Smooth muscle cell (in vitro differentiated cells): ENCODE data around the gene BST2. TPM values are rescaled to one million over a fixed set of nuclear protein-coding genes. Genes with fewer than 3 reads are reported as not detected.

Experiments
- DNase-seq: peaks from one replicate; lab custom pipeline; 2025; ENCODE audit not compliant: unreplicated experiment; lab: John Stamatoyannopoulos, UW
- H2AFZ ChIP-seq: fragments of 200-600 bp; sonication (generic); 2 replicates; pipeline ENCODE4 v1.6.0; 2016; ENCODE audit warnings: antibody characterized with exemption, low read depth, mild to moderate bottlenecking
- H3F3A ChIP-seq: fragments of 200-600 bp; sonication (generic); 2 replicates; pipeline ENCODE4 v1.6.0; 2017; ENCODE audit warnings: antibody characterized with exemption, low read depth
- H3K27ac ChIP-seq: fragments of 200-600 bp; sonication (generic); 2 replicates; pipeline ENCODE4 v1.5.1; 2016; ENCODE audit warnings: low read depth, mild to moderate bottlenecking
- H3K27me3 ChIP-seq: fragments of 200-600 bp; sonication (generic); 2 replicates; pipeline ENCODE4 v1.6.1; 2016; ENCODE audit warnings: low read depth, mild to moderate bottlenecking
- H3K36me3 ChIP-seq: fragments of 200-600 bp; sonication (generic); 2 replicates; pipeline ENCODE4 v1.5.1; 2016; ENCODE audit warnings: low read depth
- H3K4me1 ChIP-seq: fragments of 200-600 bp; sonication (generic); 2 replicates; pipeline ENCODE4 v1.5.1; 2016; ENCODE audit warnings: low read depth
- H3K4me2 ChIP-seq: fragments of 200-600 bp; sonication (generic); 2 replicates; pipeline ENCODE4 v1.6.0; 2016; ENCODE audit warnings: mild to moderate bottlenecking
- H3K4me3 ChIP-seq: fragments of 200-600 bp; sonication (generic); 2 replicates; pipeline ENCODE4 v1.5.1; 2016; ENCODE audit warnings: mild to moderate bottlenecking
- H3K79me2 ChIP-seq: fragments of 200-600 bp; sonication (generic); 2 replicates; pipeline ENCODE4 v1.6.0; 2016; ENCODE audit warnings: low read depth, mild to moderate bottlenecking
- H3K9ac ChIP-seq: fragments of 200-600 bp; sonication (generic); 2 replicates; pipeline ENCODE4 v1.6.0; 2016; ENCODE audit warnings: low read depth
- H3K9me3 ChIP-seq: fragments of 200-600 bp; sonication (generic); replicated peaks from 2 replicates; pipeline ENCODE4 v1.5.1; 2016; ENCODE audit warnings: low read depth
- H4K20me1 ChIP-seq: fragments of 200-600 bp; sonication (generic); 2 replicates; pipeline ENCODE4 v1.6.0; 2016; ENCODE audit warnings: low read depth
- CTCF ChIP-seq: fragments of 200-600 bp; sonication (generic); IDR thresholded peaks from 2 replicates; pipeline ENCODE4 v1.5.1; 2017; ENCODE audit warnings: borderline replicate concordance, mild to moderate bottlenecking, antibody characterized with exemption; ENCODE audit not compliant: insufficient read depth, poor library complexity, severe bottlenecking
- WGBS: methylation state at CpG from one replicate; pipeline ENCODE4 v1.1.7; 2016; ENCODE audit warnings: low lambda C conversion rate; 5-methylcytosine and 5-hydroxymethylcytosine counted together
- polyA plus RNA-seq: library from polyadenylated mRNA; unstranded; fragments of >200 nt; fragmentation: Nextera tagmentation; extraction: Ambion mirVana; gene quantifications from 2 replicates; pipeline ENCODE4 v1.2.1, GENCODE V29; 2016
- total RNA-seq: library from RNA; depleted of rRNA; stranded (reverse); fragments of >200 nt; gene quantifications from 2 replicates; pipeline ENCODE4 v1.2.3, GENCODE V29; 2014

The BST2 gene
- total and polyA plus RNA-seq, 2 experiments from 2014 or later = 3.7 to 14.4 TPM

- no peak overlapping the region for H3K27ac ChIP-seq
- 91% methylated on average over 11 of the region's 11 CpGs for WGBS
- H3K4me1 ChIP-seq = no peaks in the 10 kb centered on the region
- no peak overlapping the region for H3K4me2 ChIP-seq
- H3K9ac ChIP-seq = no peak overlapping the region
- H3K79me2 ChIP-seq = no peaks in the 10 kb centered on the region
- no peaks in the 10 kb centered on the region for H3K27me3 ChIP-seq
- no peaks in the 10 kb centered on the region for H3F3A ChIP-seq
- H3K36me3 ChIP-seq = no peaks in the 10 kb centered on the region
- H3K9me3 ChIP-seq = no peaks in the 10 kb centered on the region
- H3K4me3 ChIP-seq = no peak overlapping the region
- H2AFZ ChIP-seq = no peak overlapping the region
- TF ChIP-seq CTCF = no peak
- no peak for DNase-seq
- no peaks in the 10 kb centered on the region for H4K20me1 ChIP-seq
Observed at GRCh38 chr19:17357724-17358123, 47.7 kb downstream of the BST2 start.

- Histone ChIP-seq H4K20me1 (no peaks in the 10 kb centered on the region), H3K4me3 (no peak overlapping the region), H3K27ac (no peak overlapping the region), H2AFZ (no peak overlapping the region), H3K27me3 (no peaks in the 10 kb centered on the region), H3K9ac (no peak overlapping the region), H3K79me2 (no peaks in the 10 kb centered on the region), H3K4me2 (no peak overlapping the region), H3K4me1 (no peaks in the 10 kb centered on the region), H3K9me3 (no peaks in the 10 kb centered on the region), H3F3A (no peaks in the 10 kb centered on the region), H3K36me3 (no peaks in the 10 kb centered on the region)
- no peak for TF ChIP-seq CTCF
- DNase-seq = no peak
- 91% methylated on average over 7 of the region's 7 CpGs for WGBS
Observed at GRCh38 chr19:17357078-17357666, 48.3 kb downstream of the BST2 start.

- Histone ChIP-seq H3K4me2 (no peak overlapping the region), H3K4me3 (no peak overlapping the region), H3K9me3 (no peaks in the 10 kb centered on the region), H4K20me1 (no peaks in the 10 kb centered on the region), H3K4me1 (peaks cover 5% of the 10 kb centered on the region), H3K79me2 (no peaks in the 10 kb centered on the region), H3K9ac (no peak overlapping the region), H2AFZ (no peak overlapping the region), H3K27me3 (no peaks in the 10 kb centered on the region), H3F3A (no peaks in the 10 kb centered on the region), H3K36me3 (no peaks in the 10 kb centered on the region), H3K27ac (no peak overlapping the region)
- no peak for DNase-seq
- WGBS = 95% methylated on average over 8 of the region's 8 CpGs
- TF ChIP-seq CTCF = no peak
Observed at GRCh38 chr19:17353386-17353785, 52.0 kb downstream of the BST2 start.

Other genes with a start within 250 kb of the BST2 start
- 12.8 and 16.4 TPM in 2 replicates for gene USE1, start 190.3 kb downstream of the BST2 start, total RNA-seq
- 28.8 and 45.4 TPM in 2 replicates for gene USE1, start 190.3 kb downstream of the BST2 start, polyA plus RNA-seq
- 2.9 and 3.2 TPM in 2 replicates for gene OCEL1, start 179.4 kb downstream of the BST2 start, total RNA-seq
- 34.9 and 41.3 TPM in 2 replicates for gene OCEL1, start 179.4 kb downstream of the BST2 start, polyA plus RNA-seq
- 47.8 and 57.4 TPM in 2 replicates for gene NR2F6, start 159.7 kb downstream of the BST2 start, total RNA-seq
- gene NR2F6, start 159.7 kb downstream of the BST2 start, polyA plus RNA-seq = 99.8 and 104 TPM in 2 replicates
- gene USHBP1, start 140.9 kb downstream of the BST2 start, total RNA-seq = not detected in 2 replicates
- not detected in 2 replicates for gene USHBP1, start 140.9 kb downstream of the BST2 start, polyA plus RNA-seq
- gene BABAM1, start 138.2 kb downstream of the BST2 start, total RNA-seq = 62.0 and 69.8 TPM in 2 replicates
- 108 and 110 TPM in 2 replicates for gene BABAM1, start 138.2 kb downstream of the BST2 start, polyA plus RNA-seq
- gene ANKLE1, start 123.7 kb downstream of the BST2 start, total RNA-seq = 0.36 and 1.0 TPM in 2 replicates
- gene ANKLE1, start 123.7 kb downstream of the BST2 start, polyA plus RNA-seq = 0.61 and 1.3 TPM in 2 replicates
- 6.1 and 9.2 TPM in 2 replicates for gene ABHD8, start 102.2 kb downstream of the BST2 start, total RNA-seq
- 15.1 and 16.6 TPM in 2 replicates for gene ABHD8, start 102.2 kb downstream of the BST2 start, polyA plus RNA-seq
- gene MRPL34, start 99.8 kb downstream of the BST2 start, total RNA-seq = 32.0 and 67.2 TPM in 2 replicates
- gene MRPL34, start 99.8 kb downstream of the BST2 start, polyA plus RNA-seq = 78.6 and 84.2 TPM in 2 replicates
- 26.5 and 26.9 TPM in 2 replicates for gene DDA1, start 96.1 kb downstream of the BST2 start, total RNA-seq
- 51.8 and 72.4 TPM in 2 replicates for gene DDA1, start 96.1 kb downstream of the BST2 start, polyA plus RNA-seq
- gene ANO8, start 70.8 kb downstream of the BST2 start, total RNA-seq = 6.4 and 8.0 TPM in 2 replicates
- 1.3 and 2.4 TPM in 2 replicates for gene ANO8, start 70.8 kb downstream of the BST2 start, polyA plus RNA-seq
- 11.7 and 16.5 TPM in 2 replicates for gene GTPBP3, start 68.1 kb downstream of the BST2 start, total RNA-seq
- 19.6 and 23.3 TPM in 2 replicates for gene GTPBP3, start 68.1 kb downstream of the BST2 start, polyA plus RNA-seq
- gene PLVAP, start 28.3 kb downstream of the BST2 start, total RNA-seq = 0.31 TPM in 1 of 2 replicates, not detected in the other
- not detected in 2 replicates for gene PLVAP, start 28.3 kb downstream of the BST2 start, polyA plus RNA-seq
- not detected in 2 replicates for gene CCDC194, start 11.4 kb downstream of the BST2 start, total RNA-seq
- not detected in 2 replicates for gene CCDC194, start 11.4 kb downstream of the BST2 start, polyA plus RNA-seq
- 46.6 and 68.1 TPM in 2 replicates for gene MVB12A, start 14.4 kb upstream of the BST2 start, total RNA-seq
- gene MVB12A, start 14.4 kb upstream of the BST2 start, polyA plus RNA-seq = 89.6 and 98.1 TPM in 2 replicates
- 0.31 and 1.5 TPM in 2 replicates for gene TMEM221, start 43.0 kb upstream of the BST2 start, total RNA-seq
- 0.63 and 1.5 TPM in 2 replicates for gene TMEM221, start 43.0 kb upstream of the BST2 start, polyA plus RNA-seq
- gene NXNL1, start 55.3 kb upstream of the BST2 start, total RNA-seq = 0.45 TPM in 1 of 2 replicates, not detected in the other
- not detected in 2 replicates for gene NXNL1, start 55.3 kb upstream of the BST2 start, polyA plus RNA-seq
- gene SLC27A1, start 64.9 kb upstream of the BST2 start, total RNA-seq = 6.8 and 9.7 TPM in 2 replicates
- gene SLC27A1, start 64.9 kb upstream of the BST2 start, polyA plus RNA-seq = 11.5 and 11.6 TPM in 2 replicates
- gene PGLS, start 106.0 kb upstream of the BST2 start, total RNA-seq = 47.1 and 57.1 TPM in 2 replicates
- gene PGLS, start 106.0 kb upstream of the BST2 start, polyA plus RNA-seq = 77.1 and 92.4 TPM in 2 replicates
- gene COLGALT1, start 150.0 kb upstream of the BST2 start, total RNA-seq = 126 and 129 TPM in 2 replicates
- 124 and 151 TPM in 2 replicates for gene COLGALT1, start 150.0 kb upstream of the BST2 start, polyA plus RNA-seq